Stimulated activated CD8-positive, alpha-beta memory T cell treated with anti-CD3 and anti-CD28 coated beads, Interleukin-7, amount 100 ng/mL, for 1 hour (primary cell): ENCODE data around the gene CRYGA.

Source experiments
- DNase-seq, 2 donors: peaks; one replicate each; pipeline ENCODE4 v3.0.0-alpha.2; 2020; ENCODE audit warnings: low read depth in 2 of 2

CRYGA gene, protein sequence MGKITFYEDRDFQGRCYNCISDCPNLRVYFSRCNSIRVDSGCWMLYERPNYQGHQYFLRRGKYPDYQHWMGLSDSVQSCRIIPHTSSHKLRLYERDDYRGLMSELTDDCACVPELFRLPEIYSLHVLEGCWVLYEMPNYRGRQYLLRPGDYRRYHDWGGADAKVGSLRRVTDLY

DNA sequence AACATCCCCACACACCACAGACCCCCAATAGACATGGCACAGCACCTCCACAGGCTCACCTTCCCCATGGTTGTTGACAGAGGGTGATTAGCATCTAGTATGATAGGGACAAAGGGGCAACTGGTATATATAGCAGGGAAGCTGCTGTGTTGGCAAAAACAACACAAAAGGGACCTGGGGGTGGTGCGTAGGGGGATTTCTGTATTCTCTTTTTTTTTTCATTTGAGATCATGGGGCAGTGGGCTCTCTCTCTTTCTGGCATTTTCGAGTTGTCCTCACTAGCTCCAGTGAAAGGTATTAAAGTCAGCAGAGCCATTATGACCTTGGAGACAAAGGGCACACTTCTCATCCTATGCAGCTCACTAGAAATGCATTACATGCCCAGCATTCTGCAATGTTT, at the start of gene CRYGA:
TSS of gene CRYGA (minus strand) at position 101 of the 400 bp plus-strand sequence. CDS start at position 68, 33 bp downstream.
- DNase-seq = no peak

DNA sequence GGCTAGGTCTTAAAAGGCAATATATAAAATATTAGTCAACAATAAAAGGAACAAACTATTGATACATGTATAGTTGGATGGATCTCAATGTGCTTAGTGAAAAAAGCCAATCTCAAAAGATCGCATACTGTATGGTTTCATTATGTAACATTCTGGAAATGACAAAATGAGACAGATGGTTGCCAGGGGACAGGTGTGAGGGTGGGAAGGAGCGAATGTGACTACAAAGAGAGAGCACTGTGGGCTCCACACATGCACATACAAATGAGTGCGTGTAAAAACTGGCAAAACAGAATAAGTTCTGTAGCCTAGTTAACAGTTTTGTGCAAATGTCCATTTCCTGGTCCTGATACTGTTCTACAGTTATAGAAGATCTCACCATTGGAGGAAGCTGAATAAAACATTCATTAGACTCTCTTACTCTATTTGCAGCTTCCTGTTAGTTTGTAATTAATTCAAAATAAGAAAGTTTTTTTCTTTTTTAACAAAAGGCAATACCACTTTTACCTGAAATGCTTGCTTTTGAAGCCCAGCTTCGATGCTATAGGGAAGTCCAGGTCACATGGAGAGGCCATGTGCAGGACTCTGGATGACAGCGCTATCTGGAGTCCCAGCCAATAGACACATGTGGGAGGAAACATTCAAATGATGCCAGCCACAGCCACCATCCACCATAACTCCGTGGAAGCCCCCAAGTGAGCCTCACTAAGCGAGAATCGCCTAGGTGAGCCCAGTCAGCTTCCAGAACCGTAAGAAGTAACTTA, 47.5 kb upstream of the CRYGA start:
- no peak for DNase-seq

- no peak for DNase-seq
These were observed 45.1 kb upstream of the CRYGA start for GRCh38 chr2:208208335-208209085.

DNA sequence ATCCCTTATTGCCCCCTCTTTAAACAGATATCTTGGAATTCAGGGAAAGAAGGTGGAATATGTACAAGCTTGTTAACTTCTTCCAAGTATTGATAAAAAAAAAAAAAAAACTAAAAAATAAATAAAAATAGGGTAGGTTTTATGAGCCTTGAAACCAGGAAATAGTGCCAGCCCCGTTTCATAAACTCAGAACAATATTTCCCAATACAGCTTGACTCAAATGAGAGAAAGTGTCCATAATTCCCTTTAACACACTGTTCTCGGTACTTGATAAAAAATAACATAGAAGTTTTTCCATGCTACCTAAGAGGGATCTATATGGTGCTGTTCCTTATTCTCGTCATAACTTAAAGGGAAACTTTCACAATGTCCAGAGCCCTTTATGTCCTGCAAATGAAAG, 44.4 kb upstream of the CRYGA start:
- no peak for DNase-seq

DNA sequence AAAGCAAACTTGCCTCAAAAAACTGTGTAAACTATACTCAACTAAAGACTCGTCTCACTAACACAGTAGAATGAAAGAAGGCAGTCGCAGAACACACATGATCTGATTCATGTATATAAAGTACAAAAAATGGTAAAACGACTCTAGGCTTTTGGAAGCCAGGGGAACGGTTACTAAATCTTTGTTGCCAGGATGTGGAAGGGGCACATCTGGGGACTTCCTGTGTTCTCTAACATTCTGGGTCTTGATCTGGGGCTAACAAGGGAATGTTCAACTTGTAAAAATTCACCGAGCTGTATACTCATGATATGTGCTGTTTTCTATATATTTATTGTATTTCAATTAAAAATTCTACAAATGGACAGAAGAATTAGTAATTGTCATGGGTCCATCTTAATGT, 40.8 kb upstream of the CRYGA start:
- no peak for DNase-seq

- no peak for DNase-seq
These were observed 32.1 kb upstream of the CRYGA start for GRCh38 chr2:208195531-208195930.

DNA sequence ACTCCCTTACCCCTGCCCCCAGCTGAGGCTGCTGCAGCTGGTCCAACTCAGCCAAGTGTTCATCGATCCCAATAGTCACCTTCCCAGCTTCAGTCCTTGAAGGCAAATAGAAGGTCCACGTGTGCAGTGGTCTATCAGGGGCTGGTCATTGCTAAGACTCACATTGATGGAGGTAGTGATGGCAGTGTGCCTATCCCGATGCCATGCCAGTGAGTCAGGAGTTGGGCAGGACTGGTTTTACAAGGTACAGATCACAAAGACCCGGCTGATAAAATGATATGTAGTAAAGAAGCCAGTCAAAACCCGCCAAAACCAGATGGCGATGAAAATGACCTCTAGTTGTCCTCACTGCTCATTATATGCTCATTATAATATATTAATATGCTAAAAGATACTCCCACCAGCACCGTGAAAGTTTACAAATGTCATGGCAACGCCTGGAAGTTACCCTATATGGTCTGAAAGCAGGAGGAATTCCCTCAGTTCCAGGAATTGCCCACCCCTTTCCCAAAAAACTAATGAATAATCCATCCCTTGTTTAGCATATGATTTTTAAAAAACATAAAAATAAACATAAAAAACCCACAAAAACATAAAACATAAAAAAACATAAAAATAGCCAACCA, 29.3 kb upstream of the CRYGA start:
- no peak for DNase-seq

- no peak for DNase-seq
These were observed 26.6 kb upstream of the CRYGA start, which contains the start of gene C2orf80 for GRCh38 chr2:208189810-208190503. C2orf80 (minus strand) TSS chr2:208190030; CDS start chr2:208186986, 3,044 bp downstream.

GRCh38 chr2:208189069-208189809, 25.9 kb upstream of the CRYGA start:
- no peak for DNase-seq

DNA sequence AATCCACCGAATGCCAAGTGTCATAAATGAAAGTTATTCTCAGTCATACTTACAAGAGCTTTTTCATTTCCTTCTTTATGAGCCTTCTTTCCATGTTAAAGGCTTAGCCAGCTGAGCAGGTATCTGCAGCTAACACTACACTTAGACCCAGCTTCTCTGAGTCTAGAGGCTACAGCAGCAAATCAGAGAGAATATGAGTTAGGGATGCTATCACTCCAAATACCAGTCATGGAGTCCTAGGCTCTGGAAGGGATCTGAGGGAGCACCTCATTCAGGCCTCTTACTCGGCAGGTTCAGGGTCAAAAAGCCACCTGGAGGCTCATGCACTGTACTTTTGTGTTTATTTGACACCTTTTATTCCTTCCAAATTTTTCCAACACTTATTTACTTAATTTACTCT, 23.5 kb upstream of the CRYGA start:
- DNase-seq = no peak

GRCh38 chr2:208186465-208186864, 23.1 kb upstream of the CRYGA start:
- no peak for DNase-seq

DNA sequence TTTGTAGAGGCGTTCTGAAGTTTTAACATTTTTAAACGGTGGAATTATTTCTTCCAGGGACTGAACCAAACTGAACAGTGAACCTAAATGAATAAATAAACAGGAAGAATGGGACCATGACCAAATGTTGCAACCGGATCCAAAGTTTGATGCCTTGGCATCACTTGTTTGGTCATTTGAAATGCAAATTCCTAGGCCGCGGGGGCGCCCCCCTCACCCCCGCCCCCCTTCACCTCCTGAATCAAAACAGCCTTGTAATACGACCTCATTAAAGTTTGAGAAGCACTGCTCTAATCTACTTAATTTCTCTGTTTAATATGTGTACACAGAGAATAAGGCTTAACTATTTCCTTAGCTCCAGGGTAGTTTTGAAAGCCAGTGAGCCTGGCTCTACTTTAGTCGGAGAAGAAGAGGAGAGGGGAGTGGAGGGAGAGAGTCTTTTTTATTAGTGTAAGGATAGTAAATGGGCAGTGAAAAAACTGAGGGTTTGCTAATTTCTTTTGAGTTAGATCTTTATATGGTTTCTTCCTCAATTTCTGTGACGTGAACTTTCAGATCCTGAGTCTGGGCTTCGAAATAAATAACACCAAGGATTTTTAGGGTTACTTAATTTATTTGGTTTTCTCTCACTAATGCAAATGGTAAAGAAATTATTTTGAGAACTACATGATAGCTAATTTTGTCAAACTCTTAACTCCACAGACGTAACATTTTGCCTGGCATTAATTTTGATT, 20.8 kb upstream of the CRYGA start:
- DNase-seq = no peak

- DNase-seq = no peak
These were observed 20.1 kb upstream of the CRYGA start for GRCh38 chr2:208183526-208183925.

- no peak for DNase-seq
These were observed 19.4 kb upstream of the CRYGA start for GRCh38 chr2:208182835-208183234.

GRCh38 chr2:208179028-208179609, 15.7 kb upstream of the CRYGA start:
- no peak for DNase-seq

- DNase-seq = no peak
These were observed 12.4 kb upstream of the CRYGA start for GRCh38 chr2:208175840-208176153.

DNA sequence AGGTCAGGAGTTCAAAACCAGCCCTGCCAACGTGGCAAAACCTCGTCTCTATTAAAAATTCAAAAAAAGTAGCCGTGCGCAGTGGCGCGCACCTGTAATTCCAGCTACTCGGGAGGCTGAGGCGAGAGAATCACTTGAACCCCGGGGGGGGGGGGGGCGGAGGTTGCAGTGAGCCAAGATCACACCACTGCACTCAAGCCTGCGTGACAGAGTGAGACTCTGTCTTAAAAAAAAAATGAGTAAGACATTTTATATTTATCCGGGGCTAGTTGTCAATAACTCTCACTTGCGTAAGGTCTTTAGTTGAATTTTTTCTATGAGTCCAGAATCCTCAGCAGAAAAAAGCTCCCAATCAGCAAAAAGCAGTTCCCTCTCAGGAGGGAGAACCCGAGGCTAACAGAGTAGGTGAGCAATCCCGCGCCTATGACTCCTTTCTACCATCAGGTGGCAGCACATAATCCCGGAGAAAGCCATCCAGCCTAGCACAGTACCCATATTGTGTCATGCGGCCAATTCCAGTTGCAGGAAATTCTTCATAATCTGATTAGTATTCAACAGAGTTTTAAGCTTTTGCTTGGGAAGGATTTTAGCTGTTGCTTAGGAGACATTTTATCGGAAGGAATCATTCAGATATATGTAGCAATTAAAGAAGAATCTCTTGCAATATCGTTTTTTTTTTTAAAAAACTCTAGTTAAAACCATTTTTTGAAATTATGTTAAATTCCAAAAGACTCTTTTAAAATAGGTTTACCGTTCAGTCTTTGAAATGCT, 11.9 kb upstream of the CRYGA start:
- peak; percentile 17 to 37 for DNase-seq

- DNase-seq = no peak
These were observed 10.8 kb upstream of the CRYGA start for GRCh38 chr2:208174144-208174543.

DNA sequence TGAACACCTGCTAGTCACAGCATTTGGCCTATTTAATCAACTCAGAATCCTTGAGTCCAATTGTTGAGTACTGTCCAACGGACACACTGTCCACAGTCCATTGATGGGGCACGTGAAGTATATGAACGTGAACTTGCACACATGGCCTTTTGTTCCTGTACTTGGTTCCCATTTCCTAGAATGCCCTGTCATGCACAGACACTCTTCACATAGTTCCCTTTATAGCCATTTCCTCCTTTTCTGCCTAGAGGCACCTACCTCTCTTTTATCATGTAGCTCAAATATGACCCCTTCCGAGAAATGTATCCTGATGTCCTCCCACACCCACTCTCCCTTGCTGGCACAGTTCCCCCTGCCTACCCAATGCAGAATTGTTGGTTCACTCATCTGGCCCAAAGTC, 8.7 kb upstream of the CRYGA start:
- DNase-seq = no peak
